Measurements from ENCODE around the gene EDA. TPM values are rescaled to one million over a fixed set of nuclear protein-coding genes. Genes with fewer than 3 reads are reported as not detected.

EDA gene
- total RNA-seq, 2 donors from 2014 or later = 8.1 to 10.1 TPM

DNA sequence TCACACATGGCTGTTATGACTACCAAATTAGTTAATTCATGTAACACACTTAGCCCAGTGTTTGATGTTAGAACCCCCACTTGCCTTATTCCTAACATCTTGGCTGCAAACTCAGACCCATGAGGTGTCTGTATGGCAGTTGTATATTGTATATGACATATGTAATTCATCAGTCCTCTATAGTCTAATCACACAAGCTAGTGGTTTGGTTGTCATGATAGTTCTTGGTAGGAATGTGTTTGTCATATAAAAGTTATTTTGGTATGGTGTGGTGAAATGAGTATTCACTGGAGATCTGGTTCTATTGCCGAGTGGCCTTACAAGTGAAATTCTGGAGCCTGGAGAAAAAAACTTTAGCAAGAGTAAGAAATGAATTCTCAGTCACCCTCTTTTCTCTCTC lies 284.6 kb downstream of the EDA start:
- no peaks in the 10 kb centered on the region for H3K4me1 ChIP-seq (replicated peaks)
- no peak overlapping the region for H3K4me3 ChIP-seq
- TF ChIP-seq, protein P1, sequence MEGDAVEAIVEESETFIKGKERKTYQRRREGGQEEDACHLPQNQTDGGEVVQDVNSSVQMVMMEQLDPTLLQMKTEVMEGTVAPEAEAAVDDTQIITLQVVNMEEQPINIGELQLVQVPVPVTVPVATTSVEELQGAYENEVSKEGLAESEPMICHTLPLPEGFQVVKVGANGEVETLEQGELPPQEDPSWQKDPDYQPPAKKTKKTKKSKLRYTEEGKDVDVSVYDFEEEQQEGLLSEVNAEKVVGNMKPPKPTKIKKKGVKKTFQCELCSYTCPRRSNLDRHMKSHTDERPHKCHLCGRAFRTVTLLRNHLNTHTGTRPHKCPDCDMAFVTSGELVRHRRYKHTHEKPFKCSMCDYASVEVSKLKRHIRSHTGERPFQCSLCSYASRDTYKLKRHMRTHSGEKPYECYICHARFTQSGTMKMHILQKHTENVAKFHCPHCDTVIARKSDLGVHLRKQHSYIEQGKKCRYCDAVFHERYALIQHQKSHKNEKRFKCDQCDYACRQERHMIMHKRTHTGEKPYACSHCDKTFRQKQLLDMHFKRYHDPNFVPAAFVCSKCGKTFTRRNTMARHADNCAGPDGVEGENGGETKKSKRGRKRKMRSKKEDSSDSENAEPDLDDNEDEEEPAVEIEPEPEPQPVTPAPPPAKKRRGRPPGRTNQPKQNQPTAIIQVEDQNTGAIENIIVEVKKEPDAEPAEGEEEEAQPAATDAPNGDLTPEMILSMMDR (IDR thresholded peaks at IDR 0.05) = no peak
- no peak for TF ChIP-seq POLR2AphosphoS5 (IDR thresholded peaks at IDR 0.05)
- no peak for TF ChIP-seq POLR2A (IDR thresholded peaks at IDR 0.05)
- intact Hi-C loops (cut with DNase I) = no loop called here
- H3K27me3 ChIP-seq (replicated peaks; ENCODE audit: insufficient read depth) = no peaks in the 10 kb centered on the region
- 82% methylated on average over 1 of the region's 1 CpG for WGBS
- no peak overlapping the region for H3K27ac ChIP-seq
- H3K36me3 ChIP-seq = no peaks in the 10 kb centered on the region
- no peaks in the 10 kb centered on the region for H3K9me3 ChIP-seq
- no peak for DNase-seq (ENCODE audit: low spot score)

DNA sequence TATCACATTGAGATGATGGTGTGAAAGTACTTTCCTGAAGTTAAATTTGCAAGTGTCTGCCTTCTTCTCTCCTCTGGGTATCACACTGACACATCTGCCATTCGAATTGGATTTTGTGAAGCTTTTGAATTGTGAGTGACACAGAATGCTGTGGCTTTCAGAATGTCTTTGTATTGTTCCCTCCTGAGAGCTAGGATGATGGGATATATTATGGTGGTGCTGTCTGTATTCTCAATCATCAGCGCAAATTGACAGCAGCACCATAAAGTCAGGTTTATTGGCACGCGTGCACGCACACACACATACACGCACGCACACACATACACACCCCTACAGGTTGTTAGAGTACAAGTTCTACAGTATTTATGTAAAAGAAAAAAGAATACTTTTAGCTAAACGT lies 290.5 kb downstream of the EDA start:
- no peak overlapping the region for H3K4me3 ChIP-seq
- intact Hi-C loops (cut with DNase I) = no loop called here
- H3K27me3 ChIP-seq (replicated peaks; ENCODE audit: insufficient read depth) = no peaks in the 10 kb centered on the region
- TF ChIP-seq POLR2A (IDR thresholded peaks at IDR 0.05) (no peak), POLR2AphosphoS5 (IDR thresholded peaks at IDR 0.05) (no peak)
- TF ChIP-seq, protein P1 (IDR thresholded peaks at IDR 0.05) = no peak
- H3K9me3 ChIP-seq = no peaks in the 10 kb centered on the region
- no peaks in the 10 kb centered on the region for H3K4me1 ChIP-seq (replicated peaks)
- DNase-seq (ENCODE audit: low spot score) = no peak
- no peak overlapping the region for H3K27ac ChIP-seq
- H3K36me3 ChIP-seq = no peaks in the 10 kb centered on the region
- 96% methylated on average over 8 of the region's 8 CpGs for WGBS

DNA sequence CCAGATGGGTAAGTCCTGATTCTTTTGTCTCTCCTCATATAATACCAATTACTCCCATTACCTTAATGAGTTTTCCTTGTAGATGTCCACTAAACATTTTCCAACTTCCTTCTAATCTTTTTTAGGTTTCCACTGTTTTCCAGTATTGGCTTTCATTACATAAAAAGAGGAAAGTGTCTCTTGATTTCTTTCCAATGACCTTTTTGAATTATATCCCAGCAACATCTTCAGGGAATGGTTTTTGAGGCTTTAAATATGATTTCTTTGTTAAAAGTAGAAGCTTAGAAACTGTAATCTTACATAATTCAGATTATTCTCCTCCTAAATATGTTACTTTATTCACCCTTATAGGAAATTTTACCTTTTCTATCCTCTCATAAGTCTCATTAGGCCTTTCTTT lies 298.9 kb downstream of the EDA start:
- H3K4me1 ChIP-seq (replicated peaks) = no peaks in the 10 kb centered on the region
- no peaks in the 10 kb centered on the region for H3K9me3 ChIP-seq
- H3K36me3 ChIP-seq = no peaks in the 10 kb centered on the region
- DNase-seq (ENCODE audit: low spot score) = no peak
- intact Hi-C loops (cut with DNase I) = no loop called here
- no peak overlapping the region for H3K27ac ChIP-seq
- no peak overlapping the region for H3K4me3 ChIP-seq
- TF ChIP-seq POLR2A (IDR thresholded peaks at IDR 0.05) = no peak
- TF ChIP-seq, protein P1 (IDR thresholded peaks at IDR 0.05) = no peak
- no peak for TF ChIP-seq POLR2AphosphoS5 (IDR thresholded peaks at IDR 0.05)
- no peaks in the 10 kb centered on the region for H3K27me3 ChIP-seq (replicated peaks; ENCODE audit: insufficient read depth)

DNA sequence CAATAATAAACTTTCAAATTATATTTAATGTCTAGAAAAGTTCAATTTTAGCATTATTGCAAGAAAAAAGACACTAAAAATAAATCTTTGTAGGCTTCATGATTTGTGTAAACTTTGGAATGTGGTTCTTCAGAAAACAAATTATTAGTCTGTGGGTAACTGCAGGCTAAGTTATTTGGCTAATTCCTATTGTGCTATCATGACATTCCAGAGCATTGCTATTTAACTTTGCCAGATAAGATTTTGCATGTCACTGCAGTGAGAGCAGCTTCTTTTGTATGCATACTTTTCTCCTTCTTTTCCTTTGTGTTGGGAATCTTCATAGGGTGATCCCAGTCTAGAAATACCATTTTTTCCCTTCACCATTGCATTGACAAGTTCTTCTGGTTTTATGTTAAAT lies 303.8 kb downstream of the EDA start:
- DNase-seq (ENCODE audit: low spot score) = no peak
- intact Hi-C loops (cut with DNase I) = no loop called here
- Histone ChIP-seq H3K4me1 (replicated peaks) (no peaks in the 10 kb centered on the region), H3K36me3 (no peaks in the 10 kb centered on the region), H3K27ac (no peak overlapping the region), H3K9me3 (no peaks in the 10 kb centered on the region), H3K4me3 (no peak overlapping the region), H3K27me3 (replicated peaks; ENCODE audit: insufficient read depth) (no peaks in the 10 kb centered on the region)
- TF ChIP-seq, protein P1 (IDR thresholded peaks at IDR 0.05) = no peak
- no peak for TF ChIP-seq POLR2A (IDR thresholded peaks at IDR 0.05)
- no peak for TF ChIP-seq POLR2AphosphoS5 (IDR thresholded peaks at IDR 0.05)

DNA sequence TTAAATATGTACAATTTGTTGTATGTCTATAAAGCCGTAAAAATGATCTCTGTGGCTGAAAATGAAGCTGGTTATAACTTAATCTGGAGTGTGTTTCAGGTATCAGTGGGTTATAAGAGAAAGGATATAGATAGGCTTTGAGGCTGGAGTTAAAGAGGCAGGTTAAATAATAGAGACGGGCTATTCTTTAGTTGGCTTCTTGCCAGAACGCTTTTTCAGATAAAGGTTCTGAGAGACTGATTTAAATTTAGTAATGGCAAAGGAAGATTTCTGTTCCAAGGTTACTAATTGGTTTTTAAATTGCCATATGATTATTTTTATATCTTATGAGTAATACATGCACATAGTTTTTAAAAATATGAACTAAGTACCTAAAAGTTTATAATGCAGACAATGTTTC lies 316.4 kb downstream of the EDA start:
- H3K9me3 ChIP-seq = no peaks in the 10 kb centered on the region
- no peak overlapping the region for H3K27ac ChIP-seq
- 77% methylated on average over 3 of the region's 3 CpGs for WGBS
- no peaks in the 10 kb centered on the region for H3K27me3 ChIP-seq (replicated peaks; ENCODE audit: insufficient read depth)
- no peaks in the 10 kb centered on the region for H3K36me3 ChIP-seq
- DNase-seq (ENCODE audit: low spot score) = no peak
- H3K4me1 ChIP-seq (replicated peaks) = no peaks in the 10 kb centered on the region
- TF ChIP-seq, protein P1 (IDR thresholded peaks at IDR 0.05) = no peak
- no peak for TF ChIP-seq POLR2AphosphoS5 (IDR thresholded peaks at IDR 0.05)
- no peak for TF ChIP-seq POLR2A (IDR thresholded peaks at IDR 0.05)
- intact Hi-C loops (cut with DNase I) = no loop called here
- no peak overlapping the region for H3K4me3 ChIP-seq
